D341Med (cell line): Measurements from ENCODE around the gene HCN3.

Experiments
- DNase-seq: peaks from one replicate; pipeline ENCODE4 v3.0.0; 2012; ENCODE audit warnings: low spot score

Gene HCN3

GRCh38 chr1:155254228-155254713 lies 23.0 kb upstream of the HCN3 start:
- DNase-seq: no peak

GRCh38 chr1:155254714-155255242 lies 22.5 kb upstream of the HCN3 start:
- peak; percentile 77 for DNase-seq

- peak; percentile 97 for DNase-seq
These were observed 21.8 kb upstream of the HCN3 start, which contains the start of gene ENTREP3 for GRCh38 chr1:155255243-155256007. Gene ENTREP3, minus strand, starts transcription at chr1:155255483. Its CDS starts 606 bp downstream, at chr1:155254877.

GRCh38 chr1:155256058-155256852 lies 21.0 kb upstream of the HCN3 start:
- DNase-seq: no peak

GRCh38 chr1:155260276-155260675 lies 17.0 kb upstream of the HCN3 start:
- no peak for DNase-seq

- peak; percentile 59 for DNase-seq
These were observed 15.8 kb upstream of the HCN3 start for GRCh38 chr1:155261493-155261851.

GRCh38 chr1:155261852-155262673 lies 15.2 kb upstream of the HCN3 start, which contains the start of gene SCAMP3:
Gene SCAMP3, minus strand, starts transcription at chr1:155262360. Its CDS starts 209 bp downstream, at chr1:155262151.
- peak; percentile 96 for DNase-seq

GRCh38 chr1:155263067-155263466 lies 14.2 kb upstream of the HCN3 start:
- DNase-seq: no peak

- DNase-seq: no peak
These were observed 10.7 kb upstream of the HCN3 start for GRCh38 chr1:155266553-155266952.

- DNase-seq: no peak
These were observed 9.9 kb upstream of the HCN3 start for GRCh38 chr1:155267373-155267772.

- no peak for DNase-seq
These were observed 8.6 kb upstream of the HCN3 start for GRCh38 chr1:155268630-155269029.

GRCh38 chr1:155269381-155269780 lies 7.9 kb upstream of the HCN3 start:
- DNase-seq: no peak

GRCh38 chr1:155272466-155273342 lies 4.6 kb upstream of the HCN3 start:
- DNase-seq: peak; percentile 84

GRCh38 chr1:155273343-155274245 lies 3.7 kb upstream of the HCN3 start, which contains the start of gene CLK2:
Gene CLK2, minus strand, starts transcription at chr1:155273504. Its CDS starts 2,527 bp downstream, at chr1:155270977.
- peak; percentile 98 for DNase-seq

GRCh38 chr1:155277902-155278688 lies 832 bp downstream of the HCN3 start:
- DNase-seq: peak; percentile 81

GRCh38 chr1:155278689-155279160 lies 1.5 kb downstream of the HCN3 start:
- no peak for DNase-seq

- DNase-seq: no peak
These were observed 2.0 kb downstream of the HCN3 start for GRCh38 chr1:155279268-155279667.

GRCh38 chr1:155282488-155283091 lies 5.3 kb downstream of the HCN3 start:
- DNase-seq: no peak
